HG03196 (cell line): Measurements from ENCODE around the gene CDKN2C.

Experiments used
- ATAC-seq: cut with Tn5 transposase; IDR thresholded peaks from one replicate; pipeline ENCODE4 v1.9.1; 2021; ENCODE audit not compliant: unreplicated experiment

The CDKN2C gene

GRCh38 chr1:50964863-50965262 lies 5.2 kb upstream of the CDKN2C start:
- no peak for ATAC-seq

GRCh38 chr1:50966991-50967390 lies 3.1 kb upstream of the CDKN2C start:
- no peak for ATAC-seq

DNA sequence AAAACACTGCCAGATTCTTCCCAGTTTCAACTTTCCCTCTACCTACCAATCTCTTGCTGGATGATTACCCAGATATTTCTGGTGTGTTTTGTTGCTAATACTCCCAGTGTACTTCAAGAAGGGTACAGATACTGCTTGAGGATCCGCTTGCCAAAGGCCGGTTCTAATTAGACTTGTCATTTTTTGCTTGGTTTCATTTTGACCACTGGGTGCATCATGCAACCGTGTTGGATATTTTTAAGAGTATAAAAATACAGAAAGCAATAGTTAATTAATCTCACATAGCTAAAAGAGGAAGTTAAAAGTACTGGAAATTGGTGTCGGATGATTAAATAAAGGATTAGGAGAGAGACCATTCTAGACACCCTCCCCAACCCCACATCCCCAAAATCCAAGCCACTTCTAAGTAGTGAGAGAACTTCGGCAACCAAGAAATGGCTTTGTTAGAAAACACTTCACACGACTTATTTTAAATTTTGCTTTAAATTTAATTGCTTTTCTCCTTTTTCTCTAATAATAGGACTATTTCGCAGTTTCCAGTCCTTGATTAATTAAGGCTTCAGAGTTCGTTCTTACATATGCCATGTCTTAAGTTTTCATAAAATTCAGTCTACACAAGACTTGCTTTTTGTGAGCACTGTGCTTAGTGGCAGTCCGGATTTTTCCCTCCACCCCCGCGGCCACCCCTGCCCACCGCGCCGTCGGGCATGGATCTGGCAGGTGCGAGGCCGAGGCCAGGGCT lies 2.5 kb upstream of the CDKN2C start:
- ATAC-seq: no peak

GRCh38 chr1:50968158-50968820 lies 1.8 kb upstream of the CDKN2C start:
- ATAC-seq: peak; percentile 65

DNA sequence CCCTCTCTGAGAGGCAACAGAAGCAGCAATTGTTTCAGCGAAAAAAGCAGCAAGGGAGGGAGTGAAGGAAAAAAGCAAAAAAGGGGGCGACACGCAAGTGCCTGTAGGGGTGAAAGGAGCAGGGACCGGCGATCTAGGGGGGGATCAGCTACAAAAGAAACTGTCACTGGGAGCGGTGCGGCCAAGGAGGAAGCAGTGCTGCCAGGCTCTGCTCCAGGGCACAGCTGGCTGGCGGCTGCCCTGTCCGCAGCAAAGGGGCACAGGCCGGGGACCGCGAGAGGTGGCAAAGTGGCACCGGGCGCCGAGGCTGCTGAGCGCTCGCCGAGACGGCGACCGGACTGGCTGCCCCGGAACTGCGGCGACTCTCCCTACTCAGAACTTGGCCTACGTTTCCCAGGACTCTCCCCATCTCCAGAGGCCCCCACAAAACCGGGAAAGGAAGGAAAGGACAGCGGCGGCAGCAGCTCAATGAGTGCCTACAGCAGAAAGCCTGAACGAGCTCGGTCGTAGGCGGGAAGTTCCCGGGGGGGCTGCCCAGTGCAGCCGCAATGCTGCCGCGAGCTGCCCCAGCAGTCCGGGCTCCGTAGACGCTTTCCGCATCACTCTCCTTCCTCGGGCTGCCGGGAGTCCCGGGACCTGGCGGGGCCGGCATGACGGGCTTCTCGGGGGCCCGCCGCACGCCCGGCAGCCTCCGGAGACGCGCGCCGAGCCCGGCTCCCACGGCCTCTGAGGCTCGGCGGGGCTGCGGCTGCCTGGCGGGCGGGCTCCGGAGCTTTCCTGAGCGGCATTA lies 1.0 kb upstream of the CDKN2C start:
- peak; percentile 25 for ATAC-seq

DNA sequence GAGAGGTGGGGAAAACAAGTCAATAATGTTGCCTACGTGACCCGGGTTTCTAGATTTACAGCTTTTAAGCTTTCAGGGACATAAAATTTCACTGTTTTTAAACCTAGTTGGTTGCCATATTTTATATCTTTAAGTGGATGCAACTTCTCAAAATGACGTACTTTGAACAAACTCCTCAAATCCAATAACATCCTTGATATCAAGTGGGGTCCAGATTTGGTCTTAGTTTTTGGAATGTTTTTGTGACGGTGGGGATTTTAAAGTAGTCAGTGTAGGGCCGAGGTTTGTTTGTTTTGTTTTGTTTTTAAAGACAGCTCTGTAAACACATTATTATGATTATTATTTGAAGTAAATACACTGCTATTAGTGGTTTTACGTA lies 453 bp downstream of the CDKN2C start:
- ATAC-seq: no peak

- ATAC-seq: no peak
Observed at GRCh38 chr1:50970931-50971582, 1.0 kb downstream of the CDKN2C start.

DNA sequence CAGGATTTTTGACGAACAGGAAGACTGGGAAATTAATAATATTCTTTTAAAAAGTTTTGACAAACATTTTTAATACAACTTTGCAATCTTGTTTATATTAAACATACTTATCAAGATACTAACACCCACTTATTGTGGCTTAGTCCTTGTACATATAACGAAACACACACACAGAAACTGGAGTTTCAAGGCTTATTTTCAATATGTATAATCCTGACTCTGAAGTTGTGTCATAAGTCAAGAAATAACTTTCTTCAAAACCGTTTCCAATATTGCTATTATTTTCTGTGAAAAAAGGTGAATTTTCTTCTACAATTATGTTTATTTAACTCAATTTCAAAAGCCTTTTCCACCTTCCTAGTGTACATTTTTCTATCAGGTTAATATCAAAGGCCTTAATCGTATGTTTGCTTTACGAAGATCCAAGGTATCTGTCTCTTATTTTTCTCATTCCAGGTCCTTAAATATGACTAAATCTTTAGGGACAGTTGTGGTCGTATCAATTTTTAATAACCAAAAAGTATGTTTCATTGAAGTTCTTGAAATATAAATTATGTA lies 1.8 kb downstream of the CDKN2C start:
- no peak for ATAC-seq

GRCh38 chr1:50972766-50973165 lies 2.7 kb downstream of the CDKN2C start:
- ATAC-seq: no peak

DNA sequence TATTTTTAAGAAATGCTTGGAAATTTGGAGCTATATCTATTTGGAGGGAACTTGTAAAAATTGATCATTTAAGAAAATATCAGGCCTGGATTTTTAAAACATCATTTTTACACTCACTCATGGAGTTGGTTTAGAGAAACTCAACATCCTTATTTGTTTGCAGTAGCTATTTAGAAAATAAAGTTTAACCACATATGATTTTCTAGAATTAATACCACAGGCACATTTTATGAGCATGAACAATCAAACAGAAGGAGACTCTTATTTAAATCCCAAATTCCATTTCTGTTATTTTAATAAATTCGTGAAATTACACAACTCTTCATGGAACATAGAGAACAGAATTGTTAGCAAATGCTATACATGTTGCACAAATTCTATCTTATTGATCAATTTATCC lies 3.2 kb downstream of the CDKN2C start:
- no peak for ATAC-seq

DNA sequence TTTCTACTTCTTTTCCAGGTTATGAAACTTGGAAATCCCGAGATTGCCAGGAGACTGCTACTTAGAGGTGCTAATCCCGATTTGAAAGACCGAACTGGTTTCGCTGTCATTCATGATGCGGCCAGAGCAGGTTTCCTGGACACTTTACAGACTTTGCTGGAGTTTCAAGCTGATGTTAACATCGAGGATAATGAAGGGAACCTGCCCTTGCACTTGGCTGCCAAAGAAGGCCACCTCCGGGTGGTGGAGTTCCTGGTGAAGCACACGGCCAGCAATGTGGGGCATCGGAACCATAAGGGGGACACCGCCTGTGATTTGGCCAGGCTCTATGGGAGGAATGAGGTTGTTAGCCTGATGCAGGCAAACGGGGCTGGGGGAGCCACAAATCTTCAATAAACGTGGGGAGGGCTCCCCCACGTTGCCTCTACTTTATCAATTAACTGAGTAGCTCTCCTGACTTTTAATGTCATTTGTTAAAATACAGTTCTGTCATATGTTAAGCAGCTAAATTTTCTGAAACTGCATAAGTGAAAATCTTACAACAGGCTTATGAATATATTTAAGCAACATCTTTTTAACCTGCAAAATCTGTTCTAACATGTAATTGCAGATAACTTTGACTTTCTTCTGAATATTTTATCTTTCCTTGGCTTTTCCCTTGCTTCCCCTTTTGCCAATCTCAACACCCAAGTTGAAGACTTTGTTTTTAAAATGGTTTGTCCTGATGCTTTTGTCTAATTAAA lies 4.0 kb downstream of the CDKN2C start:
- ATAC-seq: no peak

DNA sequence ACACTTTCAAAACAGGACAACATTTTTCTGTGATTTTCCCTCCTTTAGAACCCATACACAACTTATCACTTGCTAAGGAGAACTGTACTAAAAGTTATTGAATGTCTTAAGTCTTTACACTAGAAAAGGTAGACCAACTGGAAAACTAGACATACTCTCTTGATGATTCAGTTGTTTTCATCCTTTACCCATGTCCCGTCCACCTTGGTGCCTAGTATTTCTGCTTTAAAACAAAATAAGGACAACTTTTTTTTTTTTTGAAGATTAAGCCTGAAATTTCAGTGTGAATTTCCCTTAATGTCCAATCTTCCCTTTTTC lies 4.5 kb downstream of the CDKN2C start:
- no peak for ATAC-seq

DNA sequence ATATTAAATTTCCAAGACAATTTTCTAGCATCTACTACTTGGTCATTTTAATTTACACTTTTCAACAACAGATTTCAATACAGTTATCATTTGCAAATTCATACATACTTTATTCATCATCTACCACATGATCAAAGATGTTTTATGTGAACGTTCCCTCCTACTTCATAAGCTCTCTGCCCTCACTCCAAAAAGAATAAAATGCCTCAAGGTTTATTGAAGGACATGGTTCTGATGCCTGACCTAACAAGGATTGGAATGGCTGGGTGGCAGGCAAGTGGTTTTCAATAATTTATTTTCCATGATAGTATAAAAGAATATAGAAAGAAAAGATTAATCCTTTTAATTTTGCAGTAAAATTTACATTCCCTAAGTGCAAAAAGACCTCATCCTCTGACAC lies 5.4 kb downstream of the CDKN2C start:
- ATAC-seq: no peak

DNA sequence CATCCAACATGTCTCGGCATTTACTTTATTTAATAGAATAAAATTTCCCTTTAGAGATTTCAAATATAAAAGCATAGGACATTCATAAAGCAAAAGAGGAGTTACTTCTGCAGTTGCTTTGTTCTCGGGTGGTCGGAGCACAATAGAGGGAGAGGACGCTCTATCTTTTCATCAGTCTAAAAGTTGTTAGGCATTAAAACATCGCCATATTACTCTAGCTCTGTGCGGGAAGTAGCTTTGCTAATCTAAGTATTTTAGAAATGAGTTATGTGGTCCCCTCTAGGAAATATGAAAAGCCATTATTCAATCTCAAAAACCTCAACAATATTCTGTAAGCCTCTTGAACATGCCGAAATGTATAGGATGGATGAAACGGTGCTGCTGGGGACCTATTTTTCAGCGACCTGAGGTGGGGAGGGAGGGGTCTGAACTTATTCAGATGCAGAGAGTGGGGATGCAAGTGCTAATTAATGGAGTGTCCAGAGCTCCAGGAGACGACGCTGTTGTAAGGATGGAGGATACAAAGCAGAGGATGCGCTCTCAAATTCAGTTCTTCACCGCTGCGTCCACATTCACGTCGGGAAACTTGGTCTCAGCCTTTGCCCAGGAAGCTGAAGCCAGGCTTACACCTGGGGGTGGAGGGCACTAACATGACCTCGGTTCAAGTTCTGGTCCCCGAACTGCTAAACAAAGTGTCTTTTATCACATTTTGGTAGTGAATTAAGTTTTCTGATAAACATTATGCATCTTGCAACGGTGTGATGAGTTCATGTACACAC lies 6.3 kb downstream of the CDKN2C start:
- no peak for ATAC-seq

- ATAC-seq: peak; percentile 44
Observed at GRCh38 chr1:50976890-50977574, 7.0 kb downstream of the CDKN2C start.

DNA sequence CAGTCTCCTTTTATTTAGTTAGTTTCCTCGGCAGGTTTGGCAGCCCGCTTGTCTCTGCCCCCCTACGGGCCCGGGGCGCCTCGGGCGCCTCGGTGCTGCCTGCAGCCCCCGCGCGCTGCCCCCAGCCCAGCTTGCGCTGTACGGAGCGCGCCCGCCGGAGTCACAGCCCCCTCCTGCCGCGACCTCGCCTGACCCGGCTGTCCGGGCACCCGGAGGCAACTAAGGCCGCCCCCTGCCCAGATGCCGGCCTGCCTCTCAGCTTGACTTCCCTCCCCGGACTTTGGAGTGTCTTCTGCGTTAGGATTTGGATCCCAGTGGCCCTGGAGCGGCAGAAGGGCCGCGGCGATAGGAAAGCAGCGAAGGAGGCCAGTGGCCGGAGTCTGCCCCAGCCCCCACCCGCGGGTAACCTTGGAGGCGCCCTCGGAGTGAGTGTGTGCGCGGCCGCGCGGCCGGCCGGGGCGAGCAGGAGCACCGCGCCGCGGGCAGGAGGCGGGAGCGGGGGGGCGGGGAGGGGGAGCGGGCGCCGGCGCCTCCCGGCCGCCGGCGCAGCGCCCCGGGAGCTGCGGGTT lies 7.6 kb downstream of the CDKN2C start:
- ATAC-seq: peak; percentile 50

DNA sequence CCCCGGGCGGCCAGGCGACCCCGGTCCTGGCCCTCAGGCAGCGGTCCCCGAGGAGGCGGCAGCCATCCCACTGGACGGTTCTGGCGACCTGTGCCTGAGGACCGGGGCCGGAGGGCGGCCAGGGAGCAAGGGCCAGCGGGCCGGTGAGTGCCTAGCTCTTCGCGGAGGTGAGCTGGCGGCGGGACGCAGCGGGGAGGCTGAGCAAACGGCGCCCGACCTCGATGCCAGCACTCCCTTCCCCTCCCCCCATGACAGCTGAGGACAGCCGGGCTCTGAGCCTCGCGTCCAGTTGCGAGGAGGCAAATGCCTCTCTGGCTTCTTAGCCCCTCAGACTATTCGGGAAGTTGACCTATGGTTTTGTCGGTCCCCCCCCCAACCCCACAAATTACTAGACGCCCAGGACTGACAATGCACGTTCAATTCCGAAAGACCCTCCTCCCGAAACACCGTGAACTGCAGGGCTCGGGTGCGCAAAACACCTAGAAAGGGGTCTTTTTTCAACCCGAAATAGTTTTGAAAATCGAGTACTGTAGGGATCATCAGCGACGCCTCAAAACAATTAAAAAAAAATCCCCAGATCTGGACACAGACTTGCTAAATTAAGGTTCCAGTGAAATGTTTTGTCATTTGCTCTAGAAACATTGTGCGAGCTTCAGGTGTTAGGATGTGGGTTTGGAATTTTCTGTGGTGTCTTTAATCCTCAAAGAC lies 8.3 kb downstream of the CDKN2C start:
- ATAC-seq: peak; percentile 42
